HG03066 (cell line): ENCODE results near the gene NRG4.
"Not testable (repeated sequence)": the region's sequence is repeated elsewhere in the genome, so short reads cannot be mapped to it uniquely, and the experiment has no call there.

Experiments used
- ATAC-seq: cut with Tn5 transposase; IDR thresholded peaks from one replicate; pipeline ENCODE4 v1.9.1; 2021; ENCODE audit warnings: low read depth; ENCODE audit not compliant: unreplicated experiment

Gene NRG4

DNA sequence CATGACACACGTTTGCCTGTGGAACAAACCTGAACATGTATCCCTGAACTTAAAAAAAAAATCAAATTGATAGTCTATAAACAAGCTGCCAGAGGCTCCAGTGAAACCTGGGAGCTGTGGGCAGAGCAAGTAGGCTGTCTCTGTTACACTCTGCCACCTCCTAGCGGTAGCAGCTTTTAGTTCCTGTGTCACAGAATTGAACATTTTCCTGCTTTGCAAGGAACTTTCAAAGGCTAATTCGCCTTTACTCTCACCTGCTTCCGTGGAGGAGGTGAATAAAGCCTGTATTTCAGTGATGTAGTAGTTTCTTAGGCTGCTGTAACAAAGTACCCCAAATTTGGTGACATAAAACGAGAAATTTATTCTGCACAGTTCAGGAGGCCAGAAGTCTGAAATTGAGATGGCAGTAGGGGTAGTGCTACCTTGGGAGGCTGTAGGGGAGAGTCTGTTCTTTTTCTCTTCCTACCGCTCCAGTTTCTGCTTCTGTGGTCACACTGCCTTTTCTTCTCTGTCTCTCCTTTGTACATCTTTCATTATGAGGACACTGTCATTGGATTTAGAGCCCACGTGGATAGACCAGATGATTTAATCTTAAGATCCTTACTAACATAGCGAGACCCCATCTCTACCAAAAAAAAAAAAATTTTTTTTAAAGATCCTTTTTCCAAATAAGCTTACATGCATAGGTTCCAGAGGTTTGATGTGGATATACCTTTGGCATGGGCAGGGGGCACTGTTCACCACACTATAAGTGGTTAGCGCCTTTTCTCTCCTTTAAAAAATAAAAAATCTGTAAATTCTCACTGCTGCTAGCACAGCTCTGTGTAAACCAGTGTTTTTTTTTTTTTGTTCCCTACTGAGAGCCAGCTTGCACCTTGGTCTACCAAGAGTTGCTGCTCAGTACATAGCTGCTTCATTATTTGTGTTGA is 83.3 kb downstream of the NRG4 start:
- no peak for ATAC-seq

GRCh38 chr15:75927601-75928000 is 84.6 kb downstream of the NRG4 start:
- ATAC-seq = no peak

GRCh38 chr15:75926931-75927330 is 85.3 kb downstream of the NRG4 start:
- ATAC-seq = no peak

DNA sequence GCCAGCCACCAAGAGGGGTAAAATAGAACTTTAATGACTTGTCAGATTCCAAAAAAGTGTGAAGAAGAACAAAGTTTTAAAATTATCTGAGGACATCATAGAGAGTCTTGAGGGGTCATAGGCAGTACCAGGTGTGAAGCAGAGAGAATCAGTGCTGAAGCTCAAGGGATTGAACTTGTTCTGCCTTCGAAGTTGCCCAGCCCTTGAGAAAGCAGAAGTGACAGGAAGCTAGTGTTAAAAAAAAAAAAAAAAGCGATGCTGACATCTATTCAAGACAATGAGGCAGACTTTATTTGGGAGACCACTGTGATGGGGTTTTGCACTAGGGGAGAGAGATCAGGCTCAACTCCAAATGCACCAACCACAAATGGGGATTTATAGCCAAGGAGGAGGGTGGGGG is 86.8 kb downstream of the NRG4 start:
- no peak for ATAC-seq

GRCh38 chr15:75924576-75924975 is 87.6 kb downstream of the NRG4 start:
- ATAC-seq = no peak

DNA sequence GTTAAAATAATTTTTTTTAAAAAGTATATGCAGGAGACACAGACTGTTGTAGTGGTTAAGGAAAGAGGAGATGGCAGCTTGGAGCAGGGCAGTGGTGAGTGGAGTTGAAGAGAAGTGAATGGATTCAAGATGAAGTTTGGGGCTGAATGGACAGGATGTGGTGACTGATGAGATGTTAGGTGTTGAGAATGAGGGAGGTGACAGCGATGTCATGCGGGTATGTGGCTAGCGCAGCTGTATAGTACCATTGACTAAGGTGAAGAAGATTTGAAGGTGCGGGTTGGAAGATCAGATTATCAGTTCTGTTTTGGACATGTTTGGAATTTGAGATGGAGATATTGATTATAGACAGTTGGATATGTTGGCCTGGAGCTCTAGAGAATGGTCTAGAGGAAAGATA is 88.5 kb downstream of the NRG4 start:
- no peak for ATAC-seq

DNA sequence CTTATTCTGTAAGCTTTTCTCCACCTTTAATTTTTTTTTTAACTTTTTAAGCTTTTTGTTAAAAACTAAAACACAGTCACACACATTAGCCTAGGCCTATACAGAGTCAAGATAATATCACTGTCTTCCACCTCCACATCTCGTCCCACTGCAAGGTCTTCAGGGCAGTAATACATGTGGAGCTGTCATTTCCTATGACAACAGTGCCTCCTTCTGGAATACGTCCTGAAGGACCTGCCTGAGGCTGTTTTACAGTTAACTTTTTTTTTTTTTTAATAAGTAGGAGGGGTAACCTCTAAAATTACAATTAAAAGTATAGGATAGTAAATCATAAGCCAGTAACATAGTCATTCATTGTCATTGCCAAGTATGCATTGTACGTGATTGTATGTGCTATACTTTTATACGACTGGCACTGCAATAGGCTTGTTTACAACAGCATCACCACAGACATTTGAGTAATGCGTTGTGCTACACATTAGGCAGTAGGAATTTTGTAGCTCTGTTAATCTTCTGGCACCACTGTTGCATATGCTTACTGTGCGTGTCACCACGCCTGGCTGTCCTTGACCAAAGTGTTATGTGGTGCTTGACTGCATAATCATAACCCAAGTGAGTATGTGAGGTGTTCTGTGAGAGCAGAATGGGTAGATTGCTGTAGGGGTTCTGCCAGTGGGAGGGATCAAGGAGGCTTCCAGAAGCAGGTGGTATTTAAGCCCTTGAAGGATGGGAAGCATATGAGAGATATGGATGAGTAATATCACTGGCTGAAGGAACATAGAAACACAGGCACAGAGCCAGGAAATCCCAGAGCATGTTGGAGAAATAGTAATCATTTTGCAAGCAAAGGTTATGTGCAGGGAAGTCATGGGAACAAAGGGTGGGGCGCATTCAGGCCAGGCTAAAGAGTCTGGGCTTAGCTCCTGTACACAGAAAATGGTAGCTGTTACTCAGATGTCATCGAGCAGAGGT is 90.2 kb downstream of the NRG4 start:
- ATAC-seq = no peak

DNA sequence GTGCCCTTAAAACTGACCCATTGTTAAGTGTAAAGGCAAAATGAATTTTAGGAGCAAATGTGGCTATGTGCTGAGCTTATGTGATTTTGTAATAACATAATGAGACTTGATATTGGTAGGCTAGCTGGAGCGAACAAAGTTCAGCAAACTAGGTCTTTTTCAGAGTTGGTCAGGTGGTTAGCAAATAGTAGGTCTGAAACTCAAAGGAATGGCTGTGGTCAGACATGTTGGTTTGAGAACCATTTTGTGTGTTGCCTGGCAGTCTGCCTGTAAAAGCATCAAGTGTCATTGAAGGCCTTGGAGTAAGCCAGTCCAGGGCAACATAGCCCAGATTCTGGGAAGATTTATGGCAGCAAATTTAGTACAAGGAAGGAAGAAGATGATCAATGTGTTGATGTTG is 92.1 kb downstream of the NRG4 start:
- ATAC-seq = no peak

- no peak for ATAC-seq
These were observed 94.1 kb downstream of the NRG4 start for GRCh38 chr15:75918135-75918534.

- ATAC-seq = no peak
These were observed 95.2 kb downstream of the NRG4 start for GRCh38 chr15:75916978-75917377.

GRCh38 chr15:75910355-75910754 is 101.9 kb downstream of the NRG4 start:
- not testable (repeated sequence) for ATAC-seq

- ATAC-seq = no peak
These were observed 107.0 kb downstream of the NRG4 start for GRCh38 chr15:75905231-75905630.

DNA sequence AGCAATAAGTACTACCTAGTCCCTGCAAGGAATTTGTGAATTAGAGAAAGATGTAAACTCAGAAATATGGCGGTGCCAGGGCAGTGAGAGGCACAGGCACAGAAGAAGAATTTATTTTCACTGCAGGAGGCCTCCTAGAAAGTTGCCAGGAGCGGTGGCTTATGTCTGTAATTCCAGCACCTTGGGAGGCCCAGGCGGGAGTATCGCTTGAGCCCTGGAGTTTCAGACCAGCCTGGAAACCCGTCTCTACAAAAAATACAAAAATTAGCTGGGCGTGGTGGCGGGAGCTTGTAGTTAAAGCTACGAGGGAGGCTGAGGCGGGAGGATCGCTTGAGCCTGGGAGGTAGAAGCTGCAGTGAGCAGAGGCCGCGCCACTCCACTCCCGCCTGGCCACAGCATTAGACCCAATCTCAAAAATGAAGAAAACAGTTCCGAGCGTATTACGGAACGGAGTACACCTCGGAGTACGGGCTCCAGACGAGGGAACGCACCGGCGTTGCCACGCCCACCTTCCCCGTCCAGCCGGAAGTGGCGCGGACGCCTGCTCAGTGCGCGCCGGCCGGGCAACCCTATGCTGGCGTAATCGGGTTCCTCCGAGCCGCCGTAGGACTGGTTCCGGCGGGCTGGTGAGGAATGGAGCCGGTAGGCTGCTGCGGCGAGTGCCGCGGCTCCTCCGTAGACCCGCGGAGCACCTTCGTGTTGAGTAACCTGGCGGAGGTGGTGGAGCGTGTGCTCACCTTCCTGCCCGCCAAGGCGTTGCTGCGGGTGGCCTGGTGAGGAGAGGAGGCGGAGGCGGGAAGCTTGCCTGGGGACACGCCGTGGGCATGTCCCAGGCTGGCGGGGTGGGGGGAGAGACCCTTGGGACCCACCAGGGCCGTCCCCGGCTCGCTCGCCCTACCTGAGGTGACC is 108.6 kb downstream of the NRG4 start, which contains the start of gene FBXO22:
Gene FBXO22 (plus strand): TSS at position 548 of the 909 bp plus-strand sequence. CDS start 86 bp downstream, at position 634.
- peak; percentile 93 for ATAC-seq

- ATAC-seq = no peak
These were observed 110.1 kb downstream of the NRG4 start for GRCh38 chr15:75902129-75902557.

GRCh38 chr15:75900577-75900976 is 111.6 kb downstream of the NRG4 start:
- no peak for ATAC-seq

DNA sequence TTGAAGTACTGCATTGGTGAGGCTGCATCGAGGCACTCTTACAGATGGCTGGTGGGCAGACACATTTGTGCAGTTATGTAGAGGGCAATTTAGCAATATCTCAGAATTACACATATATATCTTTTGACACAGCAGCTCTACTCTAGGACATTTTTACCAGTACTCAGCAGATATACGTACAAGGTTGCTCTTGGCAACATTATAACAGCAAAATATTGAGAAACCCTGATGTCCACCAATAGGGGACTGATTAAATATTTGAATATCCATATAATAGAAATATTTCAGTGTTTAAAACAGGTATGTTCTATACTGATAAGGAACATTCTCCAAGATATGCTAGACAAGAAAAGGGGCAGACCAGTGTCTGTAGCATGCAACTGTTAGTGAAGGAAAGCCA is 116.5 kb downstream of the NRG4 start:
- no peak for ATAC-seq

GRCh38 chr15:75891895-75892294 is 120.3 kb downstream of the NRG4 start:
- no peak for ATAC-seq
